HG03175 (cell line): ENCODE data around the gene CIB4.

Experiments used
- ATAC-seq: cut with Tn5 transposase; IDR thresholded peaks from one replicate; pipeline ENCODE4 v1.9.1; 2021; ENCODE audit warnings: mild to moderate bottlenecking, moderate library complexity; ENCODE audit not compliant: unreplicated experiment

The CIB4 gene

DNA sequence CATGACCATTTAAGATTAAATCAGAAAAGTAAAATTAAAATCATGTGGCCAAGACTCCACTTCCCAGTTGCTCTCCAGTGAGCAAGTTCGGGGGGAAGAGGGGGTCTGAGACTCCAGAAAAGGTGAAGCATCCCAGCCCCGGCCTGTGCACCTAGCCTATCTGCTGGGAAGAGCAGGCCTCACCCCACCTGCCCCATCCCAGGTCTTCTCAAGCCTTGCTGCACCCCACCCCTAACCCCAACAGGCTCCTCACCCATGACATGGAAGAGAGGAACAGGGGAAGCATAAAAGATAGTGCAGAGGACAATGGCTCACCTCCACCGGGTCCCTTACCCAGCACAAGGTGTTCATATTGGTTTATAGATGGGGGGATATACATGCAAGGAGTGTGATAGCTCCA is 14.6 kb downstream of the CIB4 start:
- ATAC-seq = no peak

DNA sequence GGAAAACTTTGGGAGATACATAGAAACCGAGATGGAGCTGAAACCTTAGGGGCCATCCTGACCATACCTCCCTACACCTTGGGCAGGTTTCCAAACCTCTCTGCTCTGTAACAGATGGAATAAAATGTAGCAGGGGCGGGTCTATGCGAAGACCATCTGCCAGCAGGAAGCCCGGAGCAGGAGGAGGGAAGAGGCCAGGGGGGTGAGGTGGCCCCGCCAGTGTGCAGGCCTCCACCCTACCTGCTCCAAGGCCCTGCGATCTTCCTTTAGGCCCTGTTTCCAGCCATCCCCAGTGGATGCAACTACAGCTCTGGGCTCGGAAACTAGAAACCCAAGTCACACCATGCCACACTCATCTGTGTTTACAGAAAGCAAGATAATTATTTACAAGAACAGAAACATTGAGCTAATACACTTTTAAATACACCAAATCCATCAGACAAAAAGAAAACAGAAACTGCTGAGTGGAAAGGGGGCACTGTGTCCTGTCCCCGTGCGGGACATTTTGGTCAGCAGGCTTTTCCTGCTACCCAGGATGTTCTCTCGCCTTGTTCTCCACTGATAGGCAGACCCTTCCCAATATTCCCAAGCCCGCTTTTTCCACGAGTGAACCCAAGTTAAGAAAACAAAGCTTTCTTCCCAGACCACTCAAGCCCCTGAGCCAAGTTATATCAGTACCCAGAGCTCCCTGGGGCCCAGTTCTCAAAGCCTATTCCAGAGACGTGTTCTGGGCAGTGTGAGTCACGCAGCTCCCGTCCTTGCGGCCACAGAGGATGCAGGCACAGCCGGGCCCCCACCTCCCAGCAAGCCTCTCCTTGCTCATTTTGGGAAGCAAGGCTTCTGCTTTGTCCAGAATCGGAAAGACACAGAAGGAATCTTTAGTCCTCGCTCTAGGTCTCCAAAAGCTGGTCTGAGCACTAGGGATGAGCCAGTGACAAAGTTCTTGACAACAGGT is 17.3 kb downstream of the CIB4 start:
- no peak for ATAC-seq

DNA sequence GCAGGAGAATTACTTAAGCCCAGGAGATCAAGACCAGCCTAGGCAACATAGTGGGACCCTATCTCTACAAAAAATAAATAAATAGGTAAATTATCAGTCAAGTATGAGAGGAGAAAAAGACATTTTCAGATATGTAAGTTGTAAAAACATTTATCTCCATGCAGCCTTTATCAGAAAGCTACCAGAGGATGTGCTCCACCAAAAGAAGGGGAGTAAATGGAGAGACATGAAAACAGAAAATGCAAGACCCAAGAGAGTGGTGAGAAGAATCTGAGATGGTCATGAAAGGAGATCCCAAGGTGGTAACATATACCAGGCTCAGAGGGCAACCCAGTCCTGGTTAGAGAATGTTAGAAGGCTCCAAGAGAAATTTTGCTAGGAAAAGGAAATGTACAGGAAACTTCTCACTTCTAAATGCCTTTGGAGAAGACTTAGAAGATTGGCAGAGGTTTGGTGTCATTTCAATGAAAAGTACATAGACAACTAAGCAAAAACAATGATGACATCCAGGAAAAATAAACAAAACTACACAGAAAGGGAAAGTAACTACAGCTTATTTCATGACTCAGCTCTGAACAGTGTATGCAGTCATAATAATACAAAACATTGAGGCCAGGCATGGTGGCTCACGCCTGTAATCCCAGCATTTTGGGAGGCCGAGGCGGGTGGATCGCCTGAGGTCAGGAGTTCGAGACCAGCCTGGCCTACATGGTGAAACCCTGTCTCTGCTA is 19.5 kb downstream of the CIB4 start:
- ATAC-seq = no peak

DNA sequence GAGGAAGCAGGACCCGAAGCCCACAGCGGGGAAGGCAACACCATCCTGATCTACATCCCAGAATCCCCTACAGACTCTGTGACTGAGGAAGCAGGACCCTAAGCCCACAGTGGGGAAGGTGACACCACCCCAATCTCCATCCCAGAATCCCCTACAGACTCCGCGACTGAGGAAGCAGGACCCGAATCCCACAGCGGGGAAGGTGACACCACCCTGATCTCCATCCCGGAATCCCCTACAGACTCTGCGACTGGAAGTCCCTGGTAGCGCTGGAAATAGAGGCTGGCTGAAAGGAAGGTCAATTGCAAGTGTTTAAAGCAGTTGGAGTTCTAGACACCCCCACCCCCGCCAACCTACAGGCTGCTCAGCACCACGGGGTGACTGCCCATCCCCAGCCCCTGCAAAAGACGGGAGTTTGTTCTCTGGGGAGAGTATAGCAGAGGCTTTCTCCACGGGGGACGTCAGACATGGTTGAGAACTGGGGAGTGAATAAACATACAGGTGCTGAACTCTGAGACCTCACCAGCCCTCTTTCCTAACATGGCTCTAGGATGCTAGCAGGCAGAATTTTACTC is 21.0 kb downstream of the CIB4 start:
- no peak for ATAC-seq

DNA sequence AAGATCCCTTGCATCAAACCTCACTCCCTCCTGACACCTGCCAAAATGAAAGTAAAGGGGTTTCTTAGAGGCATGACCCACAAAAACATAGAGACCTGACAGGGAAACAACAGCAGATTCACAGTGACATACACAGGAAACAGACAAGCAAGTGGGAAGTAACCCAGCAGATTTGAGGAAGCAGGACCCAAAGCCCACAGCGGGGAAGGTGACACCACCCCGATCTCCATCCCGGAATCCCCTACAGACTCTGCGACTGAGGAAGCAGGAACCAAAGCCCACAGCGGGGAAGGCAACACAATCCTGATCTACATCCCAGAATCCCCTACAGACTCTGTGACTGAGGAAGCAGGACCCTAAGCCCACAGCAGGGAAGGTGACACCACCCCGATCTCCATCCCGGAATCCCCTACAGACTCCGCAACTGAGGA is 21.6 kb downstream of the CIB4 start:
- ATAC-seq = no peak

DNA sequence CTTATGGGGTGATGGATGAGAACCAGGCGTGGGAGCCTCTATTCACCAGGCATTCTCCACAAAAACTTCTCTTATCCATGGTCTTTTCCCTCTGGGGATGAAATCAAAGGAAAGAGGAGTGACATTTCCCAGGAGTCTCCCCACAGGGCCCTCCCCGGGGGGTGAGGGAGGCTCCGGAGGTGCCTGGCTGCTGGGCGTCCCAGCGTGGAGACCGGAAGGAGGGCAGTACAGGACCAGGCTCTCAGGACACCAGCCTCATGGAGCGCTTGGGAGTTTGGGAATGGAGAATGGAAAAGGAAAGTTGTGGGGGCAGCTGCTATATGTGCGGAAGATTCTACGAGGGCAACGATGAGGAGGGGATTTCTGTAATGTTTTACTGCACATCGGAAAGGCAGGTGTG is 22.1 kb downstream of the CIB4 start:
- no peak for ATAC-seq

DNA sequence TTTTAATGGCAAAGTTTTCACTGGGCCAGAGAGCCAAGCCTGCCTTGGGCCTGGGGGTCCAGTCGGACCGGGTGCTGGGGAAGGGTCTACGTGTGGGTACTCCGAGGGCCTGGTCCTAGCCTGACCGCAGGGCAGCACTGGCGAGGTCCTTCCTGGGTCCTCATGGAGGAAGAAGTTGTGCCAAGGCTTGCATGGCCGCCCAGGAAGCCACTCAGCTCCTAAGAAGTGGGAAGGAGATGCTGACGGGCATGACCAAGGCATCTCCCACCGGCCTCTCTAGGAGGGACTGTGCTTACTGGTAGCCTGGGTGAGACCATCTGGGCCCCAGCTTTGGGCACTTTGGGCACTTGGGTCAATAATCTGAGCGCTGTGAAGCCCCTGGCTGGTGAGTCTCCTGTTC is 22.6 kb downstream of the CIB4 start:
- no peak for ATAC-seq

DNA sequence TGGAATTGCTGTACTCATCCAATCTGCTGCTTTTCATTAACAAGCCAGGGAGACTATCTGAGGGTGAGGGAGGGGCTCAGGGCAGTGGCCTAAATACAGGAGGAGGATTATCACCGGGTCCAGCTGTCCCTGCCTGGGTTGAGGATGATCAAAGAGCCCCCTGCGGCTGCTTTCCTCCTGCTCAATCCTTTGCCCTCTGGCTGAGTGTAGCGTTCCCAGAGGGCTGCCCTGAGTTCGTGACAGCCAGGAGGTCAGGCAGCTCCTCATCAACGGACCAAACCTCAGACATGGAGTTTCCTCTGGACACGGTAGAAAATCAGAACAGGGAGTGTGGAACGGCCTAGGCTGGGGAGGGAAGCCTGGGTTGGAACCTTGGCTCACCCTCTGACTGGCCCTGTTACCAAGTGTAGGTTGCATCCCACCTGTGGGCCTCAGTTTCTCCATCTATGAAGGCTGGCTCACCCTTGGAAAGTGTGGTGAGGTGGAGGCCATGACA is 23.5 kb downstream of the CIB4 start:
- no peak for ATAC-seq

DNA sequence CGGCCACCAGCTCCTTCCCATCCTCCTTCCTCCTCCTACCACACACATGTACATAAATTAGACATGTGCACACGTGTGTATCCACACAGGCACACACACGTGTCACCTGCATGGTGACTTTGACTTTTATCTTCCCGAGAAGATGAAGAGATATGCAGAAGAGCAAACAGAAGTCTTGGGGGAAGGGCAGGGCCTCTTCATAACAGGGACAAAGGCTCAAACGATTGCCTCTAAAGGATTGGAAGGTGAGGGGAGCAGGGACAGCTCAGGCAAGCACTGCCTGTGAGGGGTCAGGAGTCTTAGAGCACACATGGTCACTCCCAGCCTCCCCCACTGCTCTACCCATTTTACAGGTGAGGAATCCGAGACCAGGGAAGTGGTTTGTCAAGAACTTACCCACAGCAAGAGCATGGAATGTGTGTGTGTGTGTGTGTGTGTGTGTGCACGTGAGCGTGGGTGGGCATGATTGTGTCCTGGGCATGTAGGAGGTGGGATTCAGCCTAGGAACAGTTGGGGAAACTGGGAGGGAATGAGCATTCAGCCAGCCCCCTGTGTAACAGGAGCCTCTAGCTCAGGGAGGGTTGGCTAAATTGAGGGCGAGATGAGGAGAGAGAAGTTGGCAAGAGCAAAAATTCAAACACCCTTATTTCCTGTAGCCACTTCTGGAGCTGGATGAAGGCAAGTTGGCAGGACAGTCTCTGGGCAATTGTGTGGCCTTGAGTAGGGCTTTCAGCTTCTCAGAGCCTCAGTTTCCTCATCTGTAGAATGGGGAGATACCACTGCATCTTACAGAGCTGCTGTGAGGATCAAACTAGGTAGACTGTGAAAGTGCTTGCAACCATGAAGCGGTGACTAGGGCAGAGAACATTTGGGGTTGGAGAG is 24.2 kb downstream of the CIB4 start:
- no peak for ATAC-seq

DNA sequence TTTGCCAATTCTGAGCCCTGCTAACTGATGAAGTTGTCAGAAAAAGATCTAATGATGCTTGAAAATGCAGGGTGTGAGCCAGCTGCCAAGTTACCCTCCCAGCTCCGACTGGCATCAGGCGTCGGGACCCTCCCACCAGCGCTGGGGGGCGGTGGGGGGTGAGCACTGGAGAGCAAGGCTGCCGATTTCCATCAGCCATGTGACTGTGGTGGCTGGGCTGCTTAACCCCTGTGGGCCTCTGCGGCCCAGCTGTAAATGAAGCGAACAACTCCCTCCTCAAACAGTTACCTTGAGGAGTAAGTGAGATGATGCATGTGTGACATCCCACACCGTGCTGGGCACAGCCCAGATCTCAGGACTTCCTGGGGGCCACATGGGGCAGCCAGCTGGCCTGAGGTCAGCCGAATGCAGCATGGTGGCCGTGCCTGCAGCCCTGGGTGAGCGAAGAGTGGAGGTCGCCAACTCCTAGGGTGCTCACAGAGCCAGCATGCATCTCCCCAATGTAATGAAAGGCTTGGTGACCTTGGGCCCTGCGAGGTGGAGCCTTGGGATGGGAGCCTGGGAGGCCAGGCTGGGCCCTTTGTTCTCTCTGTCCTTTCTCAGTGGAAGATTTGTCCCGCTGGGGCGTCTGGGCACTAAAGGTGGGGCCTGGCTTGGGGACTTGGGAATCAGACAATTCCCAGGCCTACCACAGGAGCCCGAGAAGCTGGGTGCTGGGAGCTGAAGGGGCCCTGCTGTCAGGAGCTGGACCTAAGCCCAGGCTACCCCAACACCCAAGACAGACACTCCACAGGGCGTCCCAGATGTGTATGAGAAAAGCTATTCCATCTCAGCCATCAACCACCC is 25.1 kb downstream of the CIB4 start:
- no peak for ATAC-seq

DNA sequence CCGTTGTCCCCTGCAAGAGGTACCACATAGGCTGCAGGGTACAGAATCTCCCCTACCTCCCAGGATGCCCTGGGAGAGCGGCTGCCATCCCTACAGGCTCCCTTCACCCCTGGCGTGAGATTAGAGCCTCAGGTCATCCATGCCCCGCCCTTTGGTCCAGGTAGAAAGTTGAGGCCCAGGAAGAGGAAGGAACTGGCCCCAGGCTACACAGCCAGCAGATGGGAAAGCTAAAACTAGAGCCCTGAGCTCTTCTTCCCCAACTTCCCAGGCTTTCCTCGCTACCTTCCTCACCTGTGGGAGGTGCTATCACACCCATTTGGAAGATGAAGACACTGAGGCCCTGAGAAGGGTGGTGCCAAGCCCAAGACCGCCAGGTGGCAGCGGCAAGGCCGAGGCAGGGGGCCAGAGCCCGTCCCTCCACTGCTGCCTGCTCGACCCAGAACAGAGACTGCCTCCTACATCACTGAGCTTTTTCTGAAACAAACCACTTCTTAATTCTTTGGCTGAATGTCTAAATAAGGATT is 25.8 kb downstream of the CIB4 start:
- no peak for ATAC-seq

DNA sequence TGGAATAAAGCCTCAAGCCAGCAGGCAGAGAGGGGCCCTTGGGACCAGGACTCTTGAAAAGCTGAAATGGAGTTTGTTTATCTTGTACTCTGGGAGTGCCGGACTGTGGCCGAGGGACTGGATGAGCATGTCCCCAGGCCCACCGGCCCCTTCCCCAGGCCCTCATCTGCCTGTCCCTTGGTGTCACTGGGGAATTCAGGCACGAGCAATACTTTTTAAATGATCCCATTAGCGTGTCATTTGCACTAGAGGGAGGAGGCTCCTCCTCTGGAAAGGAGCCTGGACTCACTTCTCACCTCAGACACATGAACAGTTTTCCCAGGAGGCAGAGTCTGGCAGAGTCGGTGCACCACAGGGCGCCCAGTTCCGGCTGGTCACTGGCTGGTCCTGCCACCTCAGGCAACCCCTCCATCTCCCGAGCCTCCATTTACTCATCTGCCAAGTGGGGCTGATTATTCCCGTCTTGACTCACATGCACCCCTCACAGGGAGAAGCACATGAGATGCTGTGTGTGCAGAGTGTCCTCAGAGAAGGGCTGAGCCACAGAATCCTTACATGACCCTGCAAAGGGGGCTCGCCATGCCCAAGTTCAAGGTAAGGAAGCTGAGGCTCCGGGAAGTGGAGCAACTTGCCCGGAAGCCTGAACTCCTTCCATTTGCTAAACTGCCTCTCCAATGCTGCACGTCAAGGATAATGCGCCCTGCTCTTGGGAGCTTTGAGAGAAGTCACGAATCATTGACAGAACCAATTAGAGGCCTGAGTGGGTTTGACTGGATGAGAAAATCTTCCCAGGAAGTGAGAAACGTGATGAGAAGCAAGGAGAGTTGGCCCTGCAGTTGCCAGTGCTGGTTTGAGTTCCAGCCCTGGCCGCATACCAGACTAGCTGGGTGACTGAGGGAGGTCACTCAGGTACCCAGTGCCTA is 26.7 kb downstream of the CIB4 start:
- no peak for ATAC-seq

DNA sequence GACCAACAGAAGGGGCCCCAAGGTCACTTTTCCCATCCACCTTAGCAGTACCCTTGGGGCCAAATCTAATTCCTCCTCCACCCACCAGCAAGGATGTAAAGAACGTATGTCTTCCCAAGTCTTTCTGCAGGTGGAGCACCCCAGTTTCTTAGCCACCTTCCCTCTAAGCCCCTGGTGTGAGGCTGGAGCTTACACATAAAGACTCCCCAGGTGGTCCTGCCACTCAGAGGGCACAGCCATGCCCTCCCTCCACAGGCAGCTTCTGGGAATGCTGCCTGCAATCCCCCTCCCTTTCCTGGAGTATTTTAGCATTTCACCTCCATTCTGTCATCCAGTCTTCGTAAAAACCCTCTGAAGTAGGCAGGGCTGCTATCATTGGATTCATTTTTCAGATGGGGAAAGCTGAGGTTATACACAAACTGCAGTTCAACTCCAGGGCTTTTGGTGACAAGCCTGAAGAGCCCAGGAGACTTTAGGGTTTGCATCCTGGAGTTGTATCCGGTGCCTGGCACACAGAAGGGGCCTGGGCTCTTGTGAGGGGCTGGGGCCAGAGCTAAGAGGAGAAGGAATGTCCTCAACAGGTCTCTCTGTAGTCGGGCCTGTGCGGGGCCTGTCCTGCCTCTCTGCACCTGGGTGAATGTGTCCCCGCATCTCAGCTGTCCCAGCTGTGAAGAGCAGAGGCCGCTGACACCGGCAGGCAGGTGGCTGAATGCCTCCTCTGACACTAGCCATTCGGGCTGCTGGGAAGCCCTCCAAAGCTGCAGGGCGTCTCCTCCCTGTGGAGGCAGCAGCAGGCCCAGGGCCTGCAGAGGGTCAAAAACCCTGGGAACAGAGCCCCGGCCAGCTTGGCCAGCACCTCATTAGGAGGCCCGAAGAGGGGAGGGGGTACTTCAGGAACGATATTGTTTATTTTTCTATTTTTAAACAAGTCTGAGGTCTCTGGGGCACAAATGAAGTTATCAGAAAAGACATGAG is 27.6 kb downstream of the CIB4 start:
- no peak for ATAC-seq

DNA sequence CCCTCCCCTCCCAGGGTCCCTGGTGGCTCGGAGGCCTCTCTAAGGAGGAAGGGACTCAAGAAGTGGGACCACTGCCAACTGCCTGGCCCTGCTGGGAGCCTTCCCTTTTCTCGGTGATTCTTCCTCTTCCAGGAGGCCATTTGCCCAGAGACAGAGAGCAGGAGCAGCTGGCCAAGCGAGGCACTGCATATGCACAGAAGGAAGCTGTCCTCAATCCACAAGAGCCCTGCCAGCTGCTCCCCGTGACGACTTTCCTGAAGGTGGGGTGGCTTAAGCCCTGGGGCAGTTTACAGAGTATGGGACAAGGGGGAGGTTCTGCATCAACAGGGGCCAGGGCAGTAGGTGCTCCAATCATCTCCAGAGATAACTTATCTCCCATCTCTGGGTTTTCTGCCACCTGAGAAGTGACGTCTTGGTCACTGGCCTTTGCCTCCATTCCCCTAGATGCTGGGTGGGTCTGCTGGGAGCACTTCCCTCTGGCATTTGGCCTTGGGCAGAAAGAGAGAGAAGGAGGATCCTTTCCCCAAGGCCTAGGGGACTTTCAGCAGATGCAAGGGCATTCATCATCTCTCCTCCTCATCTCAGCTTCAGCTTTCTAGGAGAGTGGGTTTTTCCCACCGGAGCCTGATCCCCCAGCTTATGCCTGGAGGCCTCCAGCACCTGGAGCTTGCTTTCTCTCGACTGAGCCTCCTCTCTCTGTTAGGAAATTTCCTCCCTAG is 28.5 kb downstream of the CIB4 start:
- no peak for ATAC-seq

DNA sequence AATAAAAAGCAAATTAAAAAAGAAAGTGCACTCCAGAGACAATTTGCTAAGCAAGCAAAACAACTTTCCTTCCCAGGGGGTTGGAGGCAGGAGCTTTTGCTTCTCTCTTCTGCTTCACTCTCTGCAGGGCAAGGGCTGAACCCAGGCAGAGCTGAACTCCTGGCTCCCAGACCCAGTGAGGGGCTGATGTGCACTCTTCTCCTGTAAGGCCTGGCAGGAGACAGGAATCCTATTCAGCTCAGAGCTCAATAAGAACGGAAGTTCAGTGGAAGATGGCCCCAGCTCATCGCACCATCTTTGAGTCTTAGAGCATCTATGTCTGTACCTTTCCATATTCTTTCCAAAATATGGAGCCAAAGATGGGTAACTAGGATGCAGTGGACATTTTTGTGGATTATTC is 29.1 kb downstream of the CIB4 start:
- no peak for ATAC-seq

DNA sequence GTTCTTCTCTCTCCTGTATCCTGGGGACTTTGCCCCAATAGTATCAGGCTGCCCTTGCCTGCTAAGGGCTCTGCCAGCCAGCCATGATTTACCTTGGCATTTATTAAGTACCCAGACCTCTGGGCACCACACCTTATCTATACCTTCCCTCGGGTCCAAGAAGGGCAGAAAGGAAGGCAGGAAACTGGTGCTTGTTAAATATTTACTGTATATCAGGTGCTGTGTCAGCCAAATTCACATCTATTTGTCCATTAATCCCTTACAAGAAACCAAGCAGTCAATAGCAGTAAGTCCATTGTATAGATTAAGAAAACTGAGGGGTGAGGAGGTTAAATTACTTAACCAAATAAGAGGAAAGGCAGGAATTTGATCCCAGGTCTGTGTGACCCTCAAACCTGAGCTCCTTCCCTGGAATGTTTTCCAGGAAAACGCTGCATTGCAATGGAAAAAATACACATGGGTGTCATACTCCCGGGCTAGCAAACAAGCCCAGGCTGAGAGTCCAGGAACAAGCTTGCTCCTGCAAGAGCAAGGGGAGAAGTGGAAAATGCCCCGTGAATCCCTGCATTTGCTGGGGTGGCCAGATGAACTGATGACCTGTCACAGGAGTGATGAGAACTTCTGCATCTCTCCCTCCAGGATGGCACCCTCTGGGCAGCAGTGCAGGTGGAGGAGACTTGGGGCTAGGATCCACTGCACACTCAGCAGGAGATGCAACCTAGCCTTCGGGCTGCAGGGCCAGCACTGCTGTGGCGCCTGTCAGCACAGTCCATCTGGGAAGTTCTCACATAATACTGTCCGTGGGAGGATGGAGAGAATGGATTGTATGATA is 30.4 kb downstream of the CIB4 start:
- no peak for ATAC-seq
